Panc1 (cell line): ENCODE measurements around the gene IGFLR1. TPM values are rescaled to one million over a fixed set of nuclear protein-coding genes. Genes with fewer than 3 reads are reported as not detected.
"Not testable (repeated sequence)": the region's sequence is repeated elsewhere in the genome, so short reads cannot be mapped to it uniquely, and the experiment has no call there.

Source experiments
- ATAC-seq: fragments of 200-7000 bp; cut with Tn5 transposase; 2 replicates; pipeline ENCODE4 v1.9.1; 2020; ENCODE audit warnings: mild to moderate bottlenecking, moderate library complexity
- BruUV-seq: library from RNA; stranded (reverse); fragments of 400-500 nt; replicated peaks from 2 replicates; lab custom pipeline; 2021; lab: Mats Ljungman, UMichigan
- CTCF ChIA-PET: fragments of 300-600 bp; sonication (Branson Sonifier 250); formaldehyde crosslinking; loops from one replicate; lab custom pipeline; 2022; ENCODE audit warnings: antibody characterized with exemption; lab: Charles Lee
- POLR2A ChIA-PET: fragments of 300-600 bp; sonication (Branson Sonifier 250); formaldehyde crosslinking; loops from one replicate; lab custom pipeline; 2022; ENCODE audit warnings: antibody characterized with exemption; lab: Charles Lee
- DNase-seq: peaks from one replicate; pipeline ENCODE4 v3.0.0-alpha.2; 2010; ENCODE audit warnings: low read depth, low spot score
- H3K27ac ChIP-seq: 2 replicates; pipeline ENCODE4 v1.5.1; 2011; ENCODE audit warnings: mild to moderate bottlenecking, low read length, inconsistent platforms
- H3K27me3 ChIP-seq: fragments of 200-500 bp; sonication (Bioruptor generic); 2 replicates; pipeline ENCODE4 v1.6.0; 2014; ENCODE audit warnings: low read length, inconsistent platforms; ENCODE audit not compliant: control insufficient read depth, insufficient read depth
- H3K36me3 ChIP-seq: fragments of 200-500 bp; sonication (Bioruptor generic); 2 replicates; pipeline ENCODE4 v1.5.1; 2014; ENCODE audit warnings: inconsistent platforms, mild to moderate bottlenecking, low read length, moderate library complexity; ENCODE audit not compliant: control insufficient read depth, insufficient read depth
- H3K4me1 ChIP-seq: 2 replicates; pipeline ENCODE4 v1.5.1; 2011; ENCODE audit warnings: inconsistent platforms, mild to moderate bottlenecking, low read length, moderate library complexity; ENCODE audit not compliant: control insufficient read depth, insufficient read depth
- H3K4me3 ChIP-seq, 2 experiments: 2 replicates each; pipeline ENCODE4 v1.5.1; 2011 to 2012; ENCODE audit warnings: low read depth in 2 of 2, low read length in 2 of 2, mild to moderate bottlenecking in 2 of 2, inconsistent platforms in 1 of 2, moderate library complexity in 1 of 2
- H3K9me3 ChIP-seq: fragments of 200-500 bp; sonication (Bioruptor generic); 2 replicates; pipeline ENCODE4 v1.5.1; 2014; ENCODE audit warnings: low read depth, mild to moderate bottlenecking, inconsistent platforms, low read length, moderate library complexity; ENCODE audit not compliant: control insufficient read depth, insufficient read depth
- POLR2AphosphoS5 ChIP-seq: IDR thresholded peaks from 2 replicates; pipeline ENCODE4 v1.6.1; 2012; ENCODE audit warnings: mild to moderate bottlenecking, low read depth, low read length, moderate library complexity
- REST ChIP-seq, 2 experiments: IDR thresholded peaks; 2 replicates each; pipeline ENCODE4 v1.6.1; 2011 to 2012; ENCODE audit warnings: low read depth in 2 of 2, control low read depth in 1 of 2, low read length in 1 of 2, mild to moderate bottlenecking in 1 of 2, moderate library complexity in 1 of 2; ENCODE audit not compliant: insufficient read depth in 1 of 2
- SIN3A ChIP-seq: IDR thresholded peaks from 2 replicates; pipeline ENCODE4 v1.6.1; 2012; ENCODE audit warnings: low read depth, mild to moderate bottlenecking, low read length, moderate library complexity, borderline replicate concordance; ENCODE audit not compliant: insufficient read depth
- TCF7L2 ChIP-seq: IDR thresholded peaks from 2 replicates; pipeline ENCODE4 v1.6.1; 2011; ENCODE audit warnings: mild to moderate bottlenecking, low read depth, low read length, inconsistent platforms
- in situ Hi-C: cut with HindIII; loops from 2 replicates; pipeline ENCODE4 v1.10.0; 2016; ENCODE audit warnings: low sequenced_read_pairs, low pct_unique_long_range_greater_than_20kb
- intact Hi-C: fragments of 100-400 bp; cut with micrococcal nuclease; formaldehyde crosslinking; loops from one replicate; pipeline ENCODE4 v1.10.0; 2022; ENCODE audit not compliant: unreplicated experiment
- total RNA-seq: library from RNA; stranded (reverse); gene quantifications from one replicate; pipeline ENCODE4 v1.2.1, GENCODE V29; 2021; ENCODE audit not compliant: unreplicated experiment

Gene IGFLR1
- total RNA-seq, 1 experiment from 2014 or later: 12.5 TPM

DNA sequence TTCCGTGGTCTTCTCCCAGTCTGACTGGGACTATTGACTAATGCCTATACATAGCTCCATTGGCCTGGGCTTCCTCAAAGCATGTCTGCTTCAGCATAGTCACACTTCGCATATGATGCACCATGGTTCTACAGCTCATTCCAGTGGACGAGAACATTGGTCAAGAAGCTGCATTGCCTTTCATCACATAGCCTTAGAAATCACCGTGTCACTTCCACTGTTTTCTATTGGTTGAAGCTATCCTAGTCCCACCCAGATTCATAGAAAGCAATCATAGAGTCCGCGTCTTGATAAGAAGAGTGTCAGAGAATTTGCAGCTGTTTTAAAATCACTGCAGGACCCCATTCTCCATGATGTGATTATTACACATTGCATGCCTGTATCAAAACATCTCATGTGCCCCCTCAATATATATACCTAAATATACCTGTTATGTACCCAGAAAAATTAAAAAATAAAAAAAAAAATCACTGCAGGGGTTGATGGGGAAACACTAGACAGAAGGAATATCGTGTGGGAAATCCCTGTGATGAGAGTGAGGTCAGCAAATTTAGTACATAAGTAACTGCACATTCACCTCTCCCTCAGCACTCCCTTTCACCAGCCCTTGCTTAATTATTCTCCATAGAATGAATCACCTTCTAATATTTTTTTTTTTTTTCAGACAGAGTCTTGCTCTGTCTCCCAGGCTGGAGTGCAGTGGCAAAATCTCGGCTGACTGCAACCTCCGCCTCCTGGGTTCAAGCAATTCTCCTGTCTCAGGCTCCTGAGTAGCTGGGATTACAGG lies 31.0 kb upstream of the IGFLR1 start:
- Histone ChIP-seq H3K9me3 (no peaks in the 10 kb centered on the region), H3K27ac (no peak overlapping the region), H3K27me3 (no peaks in the 10 kb centered on the region), H3K4me1 (peaks cover 11% of the 10 kb centered on the region; the same call in 1 of the 2 replicates), H3K4me3 (no peak overlapping the region), H3K36me3 (no peaks in the 10 kb centered on the region)
- no peak for ATAC-seq
- DNase-seq: no peak
- ChIA-PET CTCF (interaction anchor here (0.6 kb wide), 1 partner anchor 28 kb away, joined by 3 read pairs; the partner anchor contains the start of genes PSENEN and U2AF1L4), POLR2A (no interaction called here)
- BruUV-seq: no TSS peak
- intact Hi-C loops: no loop called here
- TF ChIP-seq REST (IDR thresholded peaks at IDR 0.05; ENCODE audit: insufficient read depth in 1 of 2, low read depth in 2 of 2, low read length in 1 of 2): no peak
- peak; percentile 36; the same call in 1 of the 2 replicates for TF ChIP-seq POLR2AphosphoS5
- in situ Hi-C loops: no loop called here

- POLR2A ChIA-PET, H3K27ac ChIP-seq, H3K27me3 ChIP-seq, BruUV-seq, H3K4me3 ChIP-seq, ATAC-seq, H3K9me3 ChIP-seq, intact Hi-C loops, CTCF ChIA-PET, in situ Hi-C loops, H3K36me3 ChIP-seq, DNase-seq: not testable (repeated sequence)
- H3K4me1 ChIP-seq: peaks cover 11% of the 10 kb centered on the region; the same call in 1 of the 2 replicates
Measured at GRCh38 chr19:35772362-35772761, 30.1 kb upstream of the IGFLR1 start.

- H3K9me3 ChIP-seq: no peaks in the 10 kb centered on the region
- ATAC-seq (no peak), DNase-seq (no peak)
- TF ChIP-seq REST (IDR thresholded peaks at IDR 0.05; ENCODE audit: insufficient read depth in 1 of 2, low read depth in 2 of 2, low read length in 1 of 2) (no peak), SIN3A (no peak), TCF7L2 (no peak)
- in situ Hi-C loops (no loop called here), intact Hi-C loops (no loop called here)
- H3K4me1 ChIP-seq: no peaks in the 10 kb centered on the region
- no TSS peak for BruUV-seq
- H3K4me3 ChIP-seq: no peak overlapping the region
- H3K27me3 ChIP-seq: no peaks in the 10 kb centered on the region
- no peaks in the 10 kb centered on the region for H3K36me3 ChIP-seq
- H3K27ac ChIP-seq: no peak overlapping the region
- ChIA-PET POLR2A (interaction anchor here (0.6 kb wide), 1 partner anchor 115 kb away, joined by 6 read pairs; no protein-coding TSS in a partner anchor), CTCF (no interaction called here)
Measured at GRCh38 chr19:35768082-35768421, 25.8 kb upstream of the IGFLR1 start.
